BLaER1 treated with 17β-estradiol and CSF1 and Interleukin-3, amounts not matched to agents 10 nM and 100 nM (cell line): ENCODE measurements around the gene FRMD4A.

Experiments used
- H3K27ac ChIP-seq, 11 experiments: shearing (Covaris generic); formaldehyde crosslinking; 2 replicates each; pipeline ENCODE4 v1.8.1; 2022
- H3K27me3 ChIP-seq, 11 experiments: shearing (Covaris generic); formaldehyde crosslinking; 2 replicates each; pipeline ENCODE4 v1.8.1; 2022
- H3K36me3 ChIP-seq, 11 experiments: shearing (Covaris generic); formaldehyde crosslinking; 2 replicates each; pipeline ENCODE4 v1.8.1; 2022
- H3K4me1 ChIP-seq, 10 experiments: shearing (Covaris generic); formaldehyde crosslinking; 2 replicates each; pipeline ENCODE4 v1.8.1; 2022
- H3K4me2 ChIP-seq, 11 experiments: shearing (Covaris generic); formaldehyde crosslinking; 2 replicates each; pipeline ENCODE4 v1.8.1; 2022
- H3K4me3 ChIP-seq, 10 experiments: shearing (Covaris generic); formaldehyde crosslinking; 2 replicates each; pipeline ENCODE4 v1.8.1; 2022
- H3K9ac ChIP-seq, 11 experiments: shearing (Covaris generic); formaldehyde crosslinking; 2 replicates each; pipeline ENCODE4 v1.8.1; 2022
- H3K9me3 ChIP-seq, 11 experiments: shearing (Covaris generic); formaldehyde crosslinking; replicated peaks in 1 of 11; 2 replicates each; pipeline ENCODE4 v1.8.1; 2022
- H4K20me1 ChIP-seq, 11 experiments: shearing (Covaris generic); formaldehyde crosslinking; 2 replicates each; pipeline ENCODE4 v1.8.1; 2022
- Cebpa-rat ChIP-seq, 11 experiments: shearing (Covaris generic); IDR thresholded peaks; 2 replicates each; pipeline ENCODE4 v1.8.1; 2022

FRMD4A gene

GRCh38 chr10:14024329-14025202, 306.2 kb downstream of the FRMD4A start:
- Histone ChIP-seq H3K36me3 (0 out of 22 replicates have a peak, but pooled peaks cover 0 to 1% (median 0%) of the 10 kb centered on the region in 11 experiments), H3K27ac (peak overlapping the region in 3 of 11 experiments; percentile 60 to 84 (median 73); a peak in 6 of 22 replicates), H3K4me1 (peaks cover 0 to 50% (median 17%) of the 10 kb centered on the region in 10 experiments; a peak in 12 of 20 replicates), H3K4me2 (peak overlapping the region in 5 of 11 experiments; percentile 0 to 95 (median 54); a peak in 11 of 22 replicates), H3K4me3 (peak overlapping the region in 1 of 10 experiments; percentile 32; a peak in 1 of 20 replicates), H3K27me3 (no peaks in the 10 kb centered on the region), H4K20me1 (no peaks in the 10 kb centered on the region), H3K9me3 (peaks cover 0 to 8% (median 1%) of the 10 kb centered on the region in 11 experiments; a peak in 8 of 22 replicates), H3K9ac (peak overlapping the region in 3 of 11 experiments; percentile 34 to 69 (median 50); a peak in 3 of 22 replicates)
- TF ChIP-seq Cebpa-rat (IDR thresholded peaks at IDR 0.05), result no peak

- peak overlapping the region in 3 of 11 experiments; percentile 60 to 84 (median 73); a peak in 6 of 22 replicates for H3K27ac ChIP-seq
- peak overlapping the region in 2 of 11 experiments; percentile 50 to 69; a peak in 3 of 22 replicates for H3K9ac ChIP-seq
- no peaks in the 10 kb centered on the region for H3K27me3 ChIP-seq
- peaks cover 3 to 13% (median 9%) of the 10 kb centered on the region in 11 experiments; a peak in 14 of 22 replicates for H3K9me3 ChIP-seq
- H3K4me3 ChIP-seq, result peak overlapping the region in 1 of 10 experiments; percentile 32; a peak in 2 of 20 replicates
- H3K4me1 ChIP-seq, result peaks cover 0 to 53% (median 17%) of the 10 kb centered on the region in 10 experiments; a peak in 12 of 20 replicates
- 0 out of 22 replicates have a peak, but pooled peaks cover 0 to 3% (median 0%) of the 10 kb centered on the region in 11 experiments for H3K36me3 ChIP-seq
- TF ChIP-seq Cebpa-rat (IDR thresholded peaks at IDR 0.05), result no peak
- no peaks in the 10 kb centered on the region for H4K20me1 ChIP-seq
- peak overlapping the region in 5 of 11 experiments; percentile 0 to 95 (median 54); a peak in 11 of 22 replicates for H3K4me2 ChIP-seq
These were observed 306.9 kb downstream of the FRMD4A start for GRCh38 chr10:14023673-14024328.

DNA sequence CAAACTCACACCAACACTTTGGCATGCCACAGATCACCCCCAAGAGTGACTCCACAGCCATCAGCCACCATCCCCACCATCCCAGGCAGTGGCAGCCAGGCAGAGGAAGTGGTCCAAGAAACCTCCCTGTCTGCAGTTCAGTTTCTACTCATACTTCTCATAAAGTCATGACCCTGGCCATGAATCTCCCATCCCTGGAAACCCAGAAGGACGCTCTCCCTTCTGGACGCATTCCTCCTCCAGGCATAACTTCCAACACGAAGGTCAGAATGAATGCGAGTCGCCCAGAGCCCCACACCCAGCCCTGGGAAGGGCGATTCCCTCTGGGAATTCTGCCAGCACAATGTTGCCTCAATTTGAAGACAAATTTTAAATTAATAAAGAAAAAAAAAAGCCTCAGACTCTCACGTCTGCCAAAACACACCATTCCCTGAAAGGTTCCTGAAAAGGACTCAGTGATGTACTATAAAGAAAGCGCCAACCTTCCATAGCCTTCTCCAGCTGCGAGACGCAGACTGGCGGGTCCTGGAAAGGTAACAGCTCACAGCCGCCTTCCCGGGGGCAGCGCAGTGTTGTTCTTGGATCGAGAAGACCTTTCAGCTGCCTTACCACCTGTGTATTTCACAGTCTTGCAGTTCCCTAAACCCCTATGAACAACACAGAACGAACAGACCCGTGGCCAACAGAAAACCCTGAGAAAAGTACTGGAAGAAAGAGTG, 307.6 kb downstream of the FRMD4A start:
- peak overlapping the region in 1 of 10 experiments; percentile 32; a peak in 2 of 20 replicates for H3K4me3 ChIP-seq
- peaks cover 0 to 54% (median 17%) of the 10 kb centered on the region in 10 experiments; a peak in 12 of 20 replicates for H3K4me1 ChIP-seq
- no peak for TF ChIP-seq Cebpa-rat (IDR thresholded peaks at IDR 0.05)
- H3K36me3 ChIP-seq, result 0 out of 22 replicates have a peak, but pooled peaks cover 0 to 3% (median 0%) of the 10 kb centered on the region in 11 experiments
- peak overlapping the region in 2 of 11 experiments; percentile 50 to 69; a peak in 2 of 22 replicates for H3K9ac ChIP-seq
- peak overlapping the region in 4 of 11 experiments; percentile 0 to 95 (median 66); a peak in 8 of 22 replicates for H3K4me2 ChIP-seq
- H3K27ac ChIP-seq, result peak overlapping the region in 2 of 11 experiments; percentile 73 to 84; a peak in 2 of 22 replicates
- peaks cover 5 to 17% (median 13%) of the 10 kb centered on the region in 11 experiments; a peak in 14 of 22 replicates for H3K9me3 ChIP-seq
- H3K27me3 ChIP-seq, result no peaks in the 10 kb centered on the region
- H4K20me1 ChIP-seq, result no peaks in the 10 kb centered on the region

GRCh38 chr10:14022052-14022451, 308.7 kb downstream of the FRMD4A start:
- no peaks in the 10 kb centered on the region for H3K27me3 ChIP-seq

DNA sequence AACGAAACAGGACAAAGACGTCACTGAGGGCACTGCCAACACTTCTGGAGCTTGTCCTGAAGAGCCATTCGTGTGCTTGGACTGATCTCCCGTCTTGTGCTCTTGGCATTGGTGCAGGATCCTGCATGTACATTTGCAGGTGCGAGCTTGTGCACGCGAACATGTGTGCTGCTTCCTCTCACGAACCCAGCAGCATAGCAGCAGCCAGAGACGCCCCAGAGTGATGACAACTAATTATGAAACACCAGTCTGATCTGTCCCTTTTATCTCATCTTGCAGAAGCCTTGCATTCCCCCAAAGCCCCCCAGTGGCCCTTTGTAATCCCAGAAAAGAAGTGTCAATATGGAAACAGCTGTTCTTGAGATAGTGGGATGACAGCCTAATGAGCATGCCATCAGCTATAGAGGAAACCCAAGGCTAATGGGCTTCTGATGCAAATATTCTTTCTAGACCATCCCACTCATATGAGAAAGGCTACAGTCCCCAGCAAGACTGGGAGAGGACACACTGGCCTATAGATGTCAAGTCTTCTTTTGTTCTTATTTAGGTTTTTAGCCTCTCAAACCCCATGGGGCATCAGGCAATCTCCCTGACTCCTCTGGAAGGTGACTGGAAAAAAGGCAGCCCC, 310.6 kb downstream of the FRMD4A start:
- no peaks in the 10 kb centered on the region for H4K20me1 ChIP-seq
- H3K27ac ChIP-seq, result no peak overlapping the region
- 0 out of 22 replicates have a peak, but pooled peaks cover 0 to 3% (median 0%) of the 10 kb centered on the region in 11 experiments for H3K36me3 ChIP-seq
- no peak overlapping the region for H3K4me2 ChIP-seq
- peaks cover 5 to 17% (median 13%) of the 10 kb centered on the region in 11 experiments; a peak in 14 of 22 replicates for H3K9me3 ChIP-seq
- TF ChIP-seq Cebpa-rat (IDR thresholded peaks at IDR 0.05), result no peak
- H3K27me3 ChIP-seq, result no peaks in the 10 kb centered on the region
- peaks cover 9 to 62% (median 25%) of the 10 kb centered on the region in 10 experiments; a peak in 17 of 20 replicates for H3K4me1 ChIP-seq
- H3K9ac ChIP-seq, result no peak overlapping the region
- H3K4me3 ChIP-seq, result no peak overlapping the region

More at GRCh38 chr10:14022052-14022451, 308.7 kb downstream of the FRMD4A start:
- Histone ChIP-seq H3K9ac (no peak overlapping the region), H4K20me1 (no peaks in the 10 kb centered on the region), H3K27ac (no peak overlapping the region), H3K4me3 (peak overlapping the region in 1 of 10 experiments; percentile 32; a peak in 1 of 20 replicates), H3K9me3 (peaks cover 5 to 17% (median 13%) of the 10 kb centered on the region in 11 experiments; a peak in 14 of 22 replicates), H3K4me1 (peaks cover 0 to 61% (median 17%) of the 10 kb centered on the region in 10 experiments; a peak in 12 of 20 replicates), H3K4me2 (peak overlapping the region in 2 of 11 experiments; percentile 78 to 95; a peak in 4 of 22 replicates), H3K36me3 (0 out of 22 replicates have a peak, but pooled peaks cover 0 to 3% (median 0%) of the 10 kb centered on the region in 11 experiments)
- TF ChIP-seq Cebpa-rat (IDR thresholded peaks at IDR 0.05), result no peak

GRCh38 chr10:14017467-14017866, 313.3 kb downstream of the FRMD4A start:
- Histone ChIP-seq H3K4me3 (no peak overlapping the region), H3K9ac (no peak overlapping the region), H3K4me2 (peak overlapping the region in 2 of 11 experiments; percentile 80 to 89; a peak in 3 of 22 replicates), H3K27me3 (no peaks in the 10 kb centered on the region), H3K9me3 (peaks cover 5 to 17% (median 13%) of the 10 kb centered on the region in 11 experiments; a peak in 14 of 22 replicates), H3K36me3 (0 out of 22 replicates have a peak, but pooled peaks cover 0 to 3% (median 0%) of the 10 kb centered on the region in 11 experiments), H4K20me1 (no peaks in the 10 kb centered on the region), H3K27ac (no peak overlapping the region), H3K4me1 (peaks cover 7 to 36% (median 13%) of the 10 kb centered on the region in 10 experiments; a peak in 17 of 20 replicates)
- TF ChIP-seq Cebpa-rat (IDR thresholded peaks at IDR 0.05), result no peak

DNA sequence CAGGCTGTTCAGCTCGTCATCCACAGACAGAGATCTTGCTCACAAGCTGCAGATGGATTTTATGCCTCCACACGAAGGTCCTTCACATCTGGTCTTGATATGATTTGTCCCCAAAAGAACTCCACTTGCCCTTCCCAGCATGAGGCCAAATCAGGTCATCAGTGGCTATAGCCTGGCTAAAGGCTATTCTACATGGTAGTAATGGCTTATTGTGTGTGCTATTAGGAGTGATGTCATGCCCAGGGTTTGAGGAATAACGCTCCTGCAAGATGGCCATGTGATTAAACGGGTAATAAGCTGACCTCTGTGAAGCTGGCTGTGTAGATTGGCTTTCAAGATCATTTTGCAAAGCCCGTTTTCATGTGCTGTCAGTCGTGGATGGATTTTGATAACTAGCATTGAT, 313.8 kb downstream of the FRMD4A start:
- Histone ChIP-seq H3K4me3 (no peak overlapping the region), H3K27ac (peak overlapping the region in 2 of 11 experiments; percentile 43 to 69; a peak in 1 of 22 replicates), H3K36me3 (0 out of 22 replicates have a peak, but pooled peaks cover 0 to 3% (median 0%) of the 10 kb centered on the region in 11 experiments), H3K9ac (no peak overlapping the region), H3K9me3 (peaks cover 5 to 17% (median 13%) of the 10 kb centered on the region in 11 experiments; a peak in 14 of 22 replicates), H3K27me3 (no peaks in the 10 kb centered on the region), H3K4me2 (peak overlapping the region in 5 of 11 experiments; percentile 49 to 89 (median 70); a peak in 10 of 22 replicates), H3K4me1 (peaks cover 7 to 30% (median 13%) of the 10 kb centered on the region in 10 experiments; a peak in 17 of 20 replicates), H4K20me1 (no peaks in the 10 kb centered on the region)
- TF ChIP-seq Cebpa-rat (IDR thresholded peaks at IDR 0.05), result no peak
